ENCODE results near the gene LMO3. TPM values are rescaled to one million over a fixed set of nuclear protein-coding genes. Genes with fewer than 3 reads are reported as not detected.

The LMO3 gene
- total and polyA plus RNA-seq, 8 donors: 7.0 to 228 (median 10.0) TPM

GRCh38 chr12:16586350-16587109, 19.4 kb downstream of the LMO3 start:
- intact Hi-C loops (cut with DNase I): no loop called here
- no peaks in the 10 kb centered on the region for H3K36me3 ChIP-seq
- no peaks in the 10 kb centered on the region for H3K4me1 ChIP-seq
- no peak overlapping the region for H3K4me3 ChIP-seq
- no peak for TF ChIP-seq CTCF (IDR thresholded peaks at IDR 0.05)
- ATAC-seq (no peak), DNase-seq (no peak)
- H3K27ac ChIP-seq: peak overlapping the region; percentile 4 to 58
- H3K27me3 ChIP-seq: no peaks in the 10 kb centered on the region
- no peaks in the 10 kb centered on the region for H3K9me3 ChIP-seq

- DNase-seq (no peak), ATAC-seq (no peak)
- Histone ChIP-seq H3K4me1 (no peaks in the 10 kb centered on the region), H3K27ac (peak overlapping the region in 1 of 2 donors; percentile 58), H3K4me3 (no peak overlapping the region), H3K9me3 (no peaks in the 10 kb centered on the region), H3K27me3 (no peaks in the 10 kb centered on the region), H3K36me3 (no peaks in the 10 kb centered on the region)
- intact Hi-C loops (cut with DNase I): no loop called here
- no peak for TF ChIP-seq CTCF (IDR thresholded peaks at IDR 0.05)
Observed at GRCh38 chr12:16585781-16586180, 20.2 kb downstream of the LMO3 start.

GRCh38 chr12:16583969-16584745, 21.8 kb downstream of the LMO3 start:
- Histone ChIP-seq H3K27me3 (no peaks in the 10 kb centered on the region), H3K9me3 (no peaks in the 10 kb centered on the region), H3K36me3 (no peaks in the 10 kb centered on the region), H3K4me3 (no peak overlapping the region), H3K4me1 (no peaks in the 10 kb centered on the region), H3K27ac (peak overlapping the region; percentile 19 to 78)
- ATAC-seq (peak; percentile 75), DNase-seq (no peak)
- intact Hi-C loops (cut with DNase I): no loop called here
- TF ChIP-seq CTCF (IDR thresholded peaks at IDR 0.05): no peak

- H3K36me3 ChIP-seq: no peaks in the 10 kb centered on the region
- no peaks in the 10 kb centered on the region for H3K9me3 ChIP-seq
- H3K4me3 ChIP-seq: no peak overlapping the region
- DNase-seq (no peak), ATAC-seq (peak; percentile 42)
- no peaks in the 10 kb centered on the region for H3K27me3 ChIP-seq
- no peaks in the 10 kb centered on the region for H3K4me1 ChIP-seq
- peak overlapping the region in 1 of 2 donors; percentile 78 for H3K27ac ChIP-seq
- no peak for TF ChIP-seq CTCF (IDR thresholded peaks at IDR 0.05)
- intact Hi-C loops (cut with DNase I): no loop called here
Observed at GRCh38 chr12:16581416-16581815, 24.5 kb downstream of the LMO3 start.

GRCh38 chr12:16579041-16579440, 26.9 kb downstream of the LMO3 start:
- H3K4me1 ChIP-seq: peaks cover 0 to 6% of the 10 kb centered on the region in 2 donors
- peak overlapping the region in 1 of 2 donors; percentile 50 for H3K27ac ChIP-seq
- intact Hi-C loops (cut with DNase I): no loop called here
- no peak overlapping the region for H3K4me3 ChIP-seq
- no peaks in the 10 kb centered on the region for H3K9me3 ChIP-seq
- DNase-seq (no peak), ATAC-seq (no peak)
- H3K36me3 ChIP-seq: no peaks in the 10 kb centered on the region
- no peaks in the 10 kb centered on the region for H3K27me3 ChIP-seq
- TF ChIP-seq CTCF (IDR thresholded peaks at IDR 0.05): no peak

Data from left lung (tissue), 10 donors.